HG02642 (cell line): ENCODE results near the gene KIF23.
"Not testable (repeated sequence)": the region's sequence is repeated elsewhere in the genome, so short reads cannot be mapped to it uniquely, and the experiment has no call there.

Source experiments
- ATAC-seq: cut with Tn5 transposase; IDR thresholded peaks from one replicate; pipeline ENCODE4 v1.9.1; 2021; ENCODE audit warnings: mild to moderate bottlenecking; ENCODE audit not compliant: unreplicated experiment, poor library complexity

KIF23 gene

DNA sequence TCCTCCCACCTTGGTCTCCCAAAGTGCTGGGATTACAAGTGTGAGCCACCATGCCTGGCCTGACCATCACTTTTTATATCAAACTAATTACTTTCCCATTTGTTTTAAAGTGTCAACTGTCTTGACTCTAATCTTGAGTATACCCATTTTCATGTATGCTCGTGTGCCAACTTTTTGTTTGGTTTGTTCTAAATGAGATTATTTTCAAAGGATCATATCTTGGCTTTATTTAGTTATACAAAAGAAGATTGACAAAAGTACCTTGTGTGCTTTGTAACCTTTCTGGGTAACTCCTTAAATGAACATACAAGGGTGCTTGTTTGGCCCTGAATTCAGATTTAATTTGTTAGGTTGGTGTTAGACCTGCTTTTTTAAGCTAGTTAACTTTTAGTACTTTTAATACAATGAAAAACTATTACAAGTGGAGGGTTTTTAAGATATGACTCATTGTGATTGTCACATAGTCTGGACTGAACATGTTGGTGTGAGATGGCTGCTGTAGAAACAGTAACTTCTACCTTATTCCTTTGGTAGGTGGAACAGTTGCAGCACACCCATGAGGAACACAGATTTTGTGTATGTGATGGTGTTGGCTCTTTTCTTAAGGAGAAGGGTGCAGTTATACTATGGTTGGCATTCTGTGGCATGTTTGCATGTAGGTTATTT, 10.7 kb downstream of the KIF23 start:
- no peak for ATAC-seq

GRCh38 chr15:69433831-69434230, 19.7 kb downstream of the KIF23 start:
- ATAC-seq = no peak

DNA sequence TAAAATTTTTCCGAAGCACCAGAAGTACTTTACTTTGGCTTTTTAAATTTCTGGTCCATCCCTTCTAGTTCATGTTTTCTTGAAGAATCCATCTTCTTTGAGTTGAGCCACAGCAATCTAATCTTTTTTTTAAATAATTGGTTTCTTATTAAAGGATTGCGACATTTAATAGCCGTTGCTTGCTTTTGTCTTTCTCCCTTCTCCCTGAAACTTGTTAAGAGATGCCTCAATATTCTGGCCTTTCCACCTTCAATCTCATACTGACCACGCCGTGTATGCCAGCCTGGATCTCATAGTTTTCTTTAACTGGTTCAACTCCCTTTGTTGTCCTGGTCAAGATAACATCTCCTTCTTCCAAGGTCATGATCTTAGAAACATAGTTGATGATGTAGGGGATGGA, 20.1 kb downstream of the KIF23 start:
- no peak for ATAC-seq

DNA sequence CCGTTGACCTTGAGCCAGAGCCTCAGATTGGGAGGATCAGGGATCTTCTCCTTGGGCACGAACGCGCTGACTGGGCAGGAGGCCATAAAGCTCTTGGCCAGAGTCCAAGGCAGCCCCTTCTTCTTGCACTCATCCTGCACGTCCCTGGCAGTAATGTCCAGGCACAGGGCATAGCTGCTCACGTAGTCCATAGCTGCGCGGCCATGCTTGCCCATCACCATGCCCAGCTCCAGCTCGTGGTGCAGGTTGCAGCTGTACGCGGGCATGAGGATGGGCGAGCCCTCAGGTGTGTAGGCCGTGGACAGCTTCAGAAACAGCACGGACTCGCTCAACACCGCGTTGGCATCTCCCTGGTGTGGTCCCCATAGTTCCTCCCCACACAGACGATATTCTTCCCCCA, 20.5 kb downstream of the KIF23 start:
- ATAC-seq = no peak

DNA sequence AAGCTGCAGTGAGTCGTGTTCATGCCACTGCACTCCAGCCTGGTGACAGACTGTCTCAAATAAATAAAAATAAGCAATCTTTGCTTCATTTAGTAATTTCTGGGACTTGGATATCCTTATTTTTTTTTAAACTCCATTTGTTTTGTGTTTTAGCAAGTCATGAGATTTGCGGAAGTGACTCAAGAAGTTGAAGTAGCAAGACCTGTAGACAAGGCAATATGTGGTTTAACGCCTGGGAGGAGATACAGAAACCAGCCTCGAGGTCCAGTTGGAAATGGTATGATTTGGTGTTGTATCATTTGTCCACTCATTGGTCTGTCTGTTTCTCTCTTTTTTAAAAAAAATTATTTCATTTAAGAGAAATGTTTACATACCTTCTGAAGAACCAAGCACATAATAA, 21.8 kb downstream of the KIF23 start:
- ATAC-seq = no peak

GRCh38 chr15:69436951-69437350, 22.8 kb downstream of the KIF23 start:
- no peak for ATAC-seq

GRCh38 chr15:69439623-69440022, 25.5 kb downstream of the KIF23 start:
- ATAC-seq = no peak

- ATAC-seq = no peak
Measured at GRCh38 chr15:69443032-69443611, 29.0 kb downstream of the KIF23 start.

GRCh38 chr15:69444686-69445085, 30.5 kb downstream of the KIF23 start:
- ATAC-seq = no peak

DNA sequence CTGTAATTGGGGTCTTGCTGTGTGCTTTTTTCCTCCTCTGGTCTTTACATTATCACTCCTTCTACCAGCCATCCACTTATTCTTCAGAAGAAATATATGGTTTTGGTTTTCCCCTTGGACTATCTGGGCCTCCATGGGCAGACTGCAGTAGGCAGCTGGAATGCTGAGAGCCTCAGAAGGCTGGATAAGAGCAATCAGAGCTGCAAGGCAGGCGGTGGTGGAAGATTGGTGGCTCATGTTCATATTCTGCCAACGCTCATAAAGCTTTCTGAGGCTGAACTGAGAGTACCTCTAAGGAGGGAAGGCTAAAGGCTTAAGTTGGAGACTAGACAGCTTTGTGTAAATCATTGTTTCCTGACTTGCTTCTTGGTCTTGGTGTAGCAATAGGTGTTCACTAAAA, 32.8 kb downstream of the KIF23 start:
- no peak for ATAC-seq

DNA sequence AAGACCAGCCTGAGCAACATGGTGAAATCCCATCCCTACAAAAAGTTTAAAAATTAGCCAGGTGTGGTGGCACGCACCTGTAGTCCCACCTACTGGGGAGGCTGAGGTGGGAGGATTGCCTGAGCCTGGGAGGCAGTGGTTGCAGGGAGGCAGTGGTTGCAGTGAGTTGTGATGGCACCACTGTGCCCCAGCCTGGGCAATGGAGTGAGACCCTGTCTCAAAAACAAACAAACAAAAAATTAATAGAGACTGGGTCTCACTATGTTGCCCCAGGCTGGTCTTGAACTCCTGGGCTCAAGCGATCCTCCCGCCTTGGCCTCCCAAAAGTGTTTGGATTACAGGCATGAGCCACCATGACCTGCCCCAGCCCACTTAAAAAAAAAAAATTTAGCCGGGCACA, 36.1 kb downstream of the KIF23 start:
- not testable (repeated sequence) for ATAC-seq

- no peak for ATAC-seq
Measured at GRCh38 chr15:69450968-69451695, 37.0 kb downstream of the KIF23 start.

DNA sequence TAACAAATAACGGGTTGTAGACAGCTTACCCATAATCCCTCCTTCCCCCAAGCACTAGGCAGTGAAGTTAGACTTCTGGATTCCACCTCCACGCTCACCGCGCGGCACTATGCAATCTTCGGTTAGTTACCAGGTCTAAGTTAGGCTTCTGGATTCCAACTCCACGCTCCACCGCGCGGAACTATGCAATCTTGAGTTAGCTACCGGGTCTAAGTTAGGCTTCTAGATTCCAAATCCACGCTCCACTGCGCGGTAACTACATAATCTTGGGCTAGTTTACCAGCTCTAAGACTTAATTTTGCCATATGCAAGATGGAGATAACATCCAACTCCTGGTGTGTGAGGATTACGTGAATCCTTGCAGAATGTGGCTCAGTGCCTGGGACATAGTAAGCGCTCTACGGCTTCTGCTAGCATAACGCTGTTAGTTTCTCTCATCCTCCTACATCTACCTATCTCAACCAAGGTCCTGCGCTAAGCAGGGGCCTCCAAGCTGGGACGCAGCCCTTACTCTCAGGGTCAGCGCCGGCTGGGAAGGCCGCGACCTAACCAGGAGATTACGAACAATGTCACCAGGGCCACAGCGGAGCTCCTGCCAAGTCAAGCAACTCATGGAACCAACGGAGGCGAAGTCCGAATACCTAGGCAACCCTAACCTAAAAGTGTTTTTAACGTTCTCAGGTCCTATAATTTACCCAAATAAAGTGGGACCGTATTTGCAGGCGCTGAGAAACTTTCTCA, 38.0 kb downstream of the KIF23 start:
- peak; percentile 41 for ATAC-seq

DNA sequence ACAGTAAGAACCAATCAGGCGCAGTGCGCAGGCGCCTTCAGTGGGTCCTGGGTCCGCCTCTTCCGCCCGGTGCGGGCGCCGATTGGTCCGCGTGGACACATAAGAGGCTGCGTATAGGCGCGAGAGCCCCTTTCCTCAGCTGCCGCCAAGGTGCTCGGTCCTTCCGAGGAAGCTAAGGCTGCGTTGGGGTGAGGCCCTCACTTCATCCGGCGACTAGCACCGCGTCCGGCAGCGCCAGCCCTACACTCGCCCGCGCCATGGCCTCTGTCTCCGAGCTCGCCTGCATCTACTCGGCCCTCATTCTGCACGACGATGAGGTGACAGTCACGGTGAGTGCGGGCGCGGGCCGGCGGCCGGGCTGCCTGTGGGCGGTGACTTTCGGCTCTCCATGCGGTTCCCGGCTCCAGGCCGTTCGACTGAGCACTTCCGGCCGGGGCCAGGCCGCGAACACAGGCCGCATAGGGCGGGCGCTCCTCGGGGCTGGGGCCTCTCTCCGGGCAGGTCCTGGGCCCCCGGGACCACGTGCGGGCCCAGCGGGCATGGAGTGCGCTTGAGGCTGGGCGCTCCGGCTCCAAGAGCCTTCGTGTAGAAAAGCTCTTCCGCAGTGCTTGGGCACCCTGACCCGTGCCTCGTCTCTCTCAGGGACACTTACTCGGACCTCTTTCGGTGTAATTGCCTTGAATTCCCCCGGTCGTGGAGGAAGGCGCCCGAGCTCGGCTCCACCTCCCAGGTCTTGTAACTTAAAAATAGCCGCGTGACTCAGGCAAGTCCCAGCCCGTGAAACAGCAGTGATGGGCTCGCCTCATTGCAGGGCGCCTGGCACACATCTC, 38.8 kb downstream of the KIF23 start, which contains the start of gene RPLP1:
TSS of gene RPLP1 (plus strand) at position 127 of the 830 bp plus-strand sequence. CDS start at position 258, 131 bp downstream.
- ATAC-seq = peak; percentile 82

DNA sequence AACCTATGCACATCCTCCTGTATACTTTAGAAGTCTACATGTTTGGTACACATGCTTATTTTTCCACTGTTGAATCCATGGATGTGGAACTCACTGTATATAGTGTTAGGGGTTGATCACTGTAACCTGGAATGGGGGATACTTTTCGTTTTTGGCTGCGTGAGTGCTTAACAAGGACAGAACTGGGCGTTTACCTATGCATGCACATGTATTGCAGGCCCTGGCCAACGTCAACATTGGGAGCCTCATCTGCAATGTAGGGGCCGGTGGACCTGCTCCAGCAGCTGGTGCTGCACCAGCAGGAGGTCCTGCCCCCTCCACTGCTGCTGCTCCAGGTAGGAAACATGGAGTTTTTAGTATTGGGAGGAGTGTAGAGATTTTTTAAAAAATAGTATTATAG, 40.8 kb downstream of the KIF23 start:
- no peak for ATAC-seq

DNA sequence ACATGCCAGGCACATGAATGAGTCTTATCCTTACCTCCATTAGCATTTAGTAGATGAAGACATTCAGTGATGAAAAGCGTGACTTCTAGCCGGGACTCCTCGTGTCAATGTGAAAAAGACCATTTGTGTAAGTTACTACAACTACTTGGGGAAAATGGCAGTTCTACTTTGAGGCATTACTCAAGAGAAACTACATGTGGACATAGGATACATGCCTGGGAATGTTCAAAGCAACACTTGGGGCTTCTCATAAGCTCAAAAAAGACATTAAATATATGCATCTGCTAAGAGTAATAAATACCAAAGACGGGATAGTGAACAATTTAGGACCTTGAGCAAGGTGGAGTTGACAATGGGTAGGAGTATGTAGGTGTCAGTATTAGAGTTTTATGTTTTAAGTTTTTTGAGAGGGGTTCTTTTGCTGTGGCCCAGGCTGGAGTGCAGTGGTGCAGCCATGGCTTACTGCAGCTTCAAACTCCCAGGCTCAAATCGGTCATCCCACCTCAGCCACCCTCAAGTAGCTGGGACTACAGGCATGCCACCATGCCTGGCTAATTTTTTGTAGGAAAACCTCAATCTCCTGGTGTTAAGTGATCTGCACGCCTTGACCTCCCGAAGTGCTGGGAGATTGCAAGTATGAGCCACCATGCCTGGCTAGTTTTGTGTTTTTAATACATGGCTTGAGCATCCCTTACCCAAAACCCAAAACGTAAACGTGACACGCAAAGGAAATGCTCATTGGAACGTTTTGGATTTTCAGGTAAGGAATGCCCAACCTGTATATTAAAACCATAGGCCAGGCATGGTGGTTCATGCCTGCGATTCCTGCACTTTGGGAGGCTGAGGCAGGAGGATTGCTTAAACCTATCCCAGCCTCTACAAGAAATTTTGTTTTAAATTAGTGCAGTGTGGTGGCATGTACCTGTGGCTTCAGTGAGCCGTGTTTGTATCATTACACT, 42.3 kb downstream of the KIF23 start:
- ATAC-seq = no peak

- no peak for ATAC-seq
Measured at GRCh38 chr15:69457304-69458280, 43.4 kb downstream of the KIF23 start.

DNA sequence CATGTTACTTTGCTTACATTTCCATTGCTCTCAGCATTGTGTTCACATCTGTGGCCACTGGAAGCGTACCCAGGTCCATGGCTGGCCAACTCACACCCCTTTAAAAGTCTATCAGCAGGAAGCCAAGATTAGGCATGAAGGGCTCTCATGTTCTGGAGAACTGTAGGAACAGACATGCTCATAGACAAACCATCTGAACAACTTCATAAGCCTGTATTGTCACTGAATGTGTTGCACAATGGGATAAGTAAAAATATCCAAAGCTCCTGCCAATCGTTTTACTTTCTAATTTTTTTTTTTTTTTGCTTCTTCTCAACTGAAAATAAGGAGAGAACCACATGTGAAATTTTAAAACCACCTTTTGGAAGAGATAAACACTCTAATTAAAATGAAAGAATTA, 44.9 kb downstream of the KIF23 start:
- ATAC-seq = no peak
